Activated naive CD8-positive, alpha-beta T cell treated with anti-CD3 and anti-CD28 coated beads for 36 hours (primary cell): ENCODE measurements around the gene RHEBL1. TPM values are rescaled to one million over a fixed set of nuclear protein-coding genes. Genes with fewer than 3 reads are reported as not detected.

ENCODE experiments used
- DNase-seq: peaks from one replicate; pipeline ENCODE4 v3.0.0; 2021
- H3K27ac Mint-ChIP-seq: one replicate; pipeline ENCODE4 v1.8.0; 2022; ENCODE audit warnings: mild to moderate bottlenecking, moderate library complexity, mixed read lengths
- H3K27me3 Mint-ChIP-seq: one replicate; pipeline ENCODE4 v1.8.0; 2022; ENCODE audit warnings: mild to moderate bottlenecking, mixed read lengths
- H3K36me3 Mint-ChIP-seq: one replicate; pipeline ENCODE4 v1.8.0; 2021; ENCODE audit warnings: mild to moderate bottlenecking, mixed read lengths
- H3K4me1 Mint-ChIP-seq: one replicate; pipeline ENCODE4 v1.8.0; 2021; ENCODE audit warnings: mixed read lengths
- H3K4me3 Mint-ChIP-seq: one replicate; pipeline ENCODE4 v1.8.0; 2022; ENCODE audit warnings: mild to moderate bottlenecking, moderate library complexity, mixed read lengths
- H3K9me3 Mint-ChIP-seq: one replicate; pipeline ENCODE4 v1.8.0; 2022; ENCODE audit warnings: mixed read lengths
- total RNA-seq, 2 experiments: library from RNA; stranded (reverse); gene quantifications; one replicate each; pipeline ENCODE4 v1.2.3, GENCODE V29; 2021

RHEBL1 gene
- total RNA-seq, 2 experiments from 2014 or later, result 11.0 to 13.2 TPM

GRCh38 chr12:49051777-49052438, 17.9 kb downstream of the RHEBL1 start:
- Mint-ChIP-seq H3K4me1 (peaks cover 25% of the 10 kb centered on the region), H3K9me3 (no peaks in the 10 kb centered on the region), H3K27me3 (no peaks in the 10 kb centered on the region), H3K4me3 (no peak overlapping the region), H3K27ac (no peak overlapping the region), H3K36me3 (peaks cover 37% of the 10 kb centered on the region)
- no peak for DNase-seq

DNA sequence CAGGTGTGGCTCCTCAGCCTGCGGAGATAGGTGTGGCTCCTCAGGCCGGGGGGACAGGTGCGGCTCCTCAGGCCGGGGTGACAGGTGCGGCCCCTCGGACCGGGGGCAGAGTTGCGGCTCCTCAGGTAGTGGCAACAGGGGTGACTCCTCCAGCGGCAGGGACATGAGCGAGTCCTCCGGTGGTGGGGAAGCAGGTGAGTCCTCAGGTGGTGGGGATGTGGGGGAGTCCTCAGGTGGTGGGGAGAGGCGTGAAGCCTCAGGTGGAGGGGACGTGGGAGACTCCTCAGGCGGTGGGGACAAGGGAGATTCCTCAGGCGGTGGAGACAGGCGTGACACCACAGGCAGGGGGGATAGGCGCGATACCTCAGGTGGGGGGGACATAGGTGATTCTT, 18.4 kb downstream of the RHEBL1 start:
- Mint-ChIP-seq H3K4me1 (peaks cover 20% of the 10 kb centered on the region), H3K9me3 (no peaks in the 10 kb centered on the region), H3K27me3 (no peaks in the 10 kb centered on the region), H3K4me3 (no peak overlapping the region), H3K27ac (no peak overlapping the region), H3K36me3 (peaks cover 37% of the 10 kb centered on the region)
- no peak for DNase-seq

DNA sequence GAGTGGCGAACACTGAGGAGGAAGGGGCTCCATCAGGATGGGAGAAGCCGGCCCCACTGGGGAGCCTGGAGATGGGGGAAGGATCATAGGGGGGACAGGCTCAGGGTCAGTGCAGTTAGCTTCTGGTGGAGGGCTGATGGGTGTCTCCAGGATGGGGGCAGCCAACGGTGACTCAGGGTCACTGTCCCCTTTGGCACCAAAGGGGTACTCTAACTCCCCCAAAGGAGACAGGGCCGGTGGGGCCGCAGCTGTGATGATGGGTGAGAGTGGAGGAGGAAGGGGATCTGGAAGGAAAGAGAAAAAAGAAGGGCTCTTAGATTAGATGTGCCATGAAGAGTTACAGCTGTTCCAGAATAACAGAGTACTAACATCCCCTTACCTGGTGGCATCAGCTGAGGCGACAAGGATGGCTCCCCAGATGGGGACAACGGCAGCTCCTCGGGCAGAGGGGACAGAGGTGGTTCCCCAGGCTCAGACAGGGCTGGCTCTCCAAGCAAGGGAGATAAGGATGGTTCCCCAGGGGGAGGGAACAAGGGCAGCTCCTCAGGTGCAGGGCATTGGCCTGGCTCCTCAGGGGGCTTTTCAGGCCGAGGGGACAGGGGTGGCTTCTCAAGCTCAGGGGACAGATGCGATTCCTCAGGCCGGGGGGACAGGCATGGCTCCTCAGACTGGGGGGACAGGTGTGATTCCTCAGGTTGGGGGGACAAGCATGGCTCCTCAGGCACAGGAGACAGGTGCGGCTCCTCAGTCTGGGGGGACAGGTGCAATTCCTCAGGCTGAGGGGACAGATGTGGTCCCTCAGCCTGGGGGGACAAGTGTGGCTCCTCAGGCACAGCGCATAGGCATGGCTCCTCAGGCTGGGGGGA, 19.0 kb downstream of the RHEBL1 start:
- DNase-seq, result no peak
- no peak overlapping the region for H3K4me3 Mint-ChIP-seq
- no peaks in the 10 kb centered on the region for H3K27me3 Mint-ChIP-seq
- peaks cover 13% of the 10 kb centered on the region for H3K4me1 Mint-ChIP-seq
- no peak overlapping the region for H3K27ac Mint-ChIP-seq
- peaks cover 38% of the 10 kb centered on the region for H3K36me3 Mint-ChIP-seq
- H3K9me3 Mint-ChIP-seq, result no peaks in the 10 kb centered on the region

DNA sequence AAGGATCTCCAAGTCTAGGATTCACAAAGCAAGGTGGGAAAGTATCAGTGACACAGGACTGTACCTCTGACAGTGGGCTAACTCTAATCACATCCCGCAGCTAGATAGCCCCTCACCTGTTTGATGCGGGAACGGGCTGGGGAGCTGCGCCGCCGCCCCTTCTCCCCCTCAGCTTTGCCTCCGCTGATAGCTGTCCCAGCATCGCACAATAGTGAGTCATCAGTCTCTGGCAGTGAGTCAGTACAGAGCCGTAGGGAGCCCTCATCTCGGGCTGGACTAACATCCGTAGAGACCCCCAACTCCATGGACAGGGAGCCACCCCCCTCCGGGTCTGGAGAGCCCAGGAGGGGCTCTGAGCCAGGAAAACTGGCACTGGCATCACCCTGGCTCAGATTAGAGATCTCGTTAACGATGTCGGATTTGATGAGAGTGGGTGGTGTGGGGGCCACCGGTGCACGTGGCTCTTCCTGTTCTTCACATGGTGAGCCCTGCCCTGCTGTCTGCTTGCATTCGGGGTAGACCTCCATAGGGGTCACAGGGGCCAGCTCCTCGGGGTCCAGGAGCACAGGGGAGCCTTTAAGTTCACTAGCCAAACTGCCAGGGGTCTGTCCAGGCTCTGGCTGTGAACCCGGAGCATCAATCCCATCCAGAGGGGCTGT, 20.1 kb downstream of the RHEBL1 start:
- Mint-ChIP-seq H3K4me1 (peaks cover 3% of the 10 kb centered on the region), H3K4me3 (no peak overlapping the region), H3K27me3 (no peaks in the 10 kb centered on the region), H3K36me3 (peaks cover 39% of the 10 kb centered on the region), H3K9me3 (no peaks in the 10 kb centered on the region), H3K27ac (no peak overlapping the region)
- DNase-seq, result no peak

DNA sequence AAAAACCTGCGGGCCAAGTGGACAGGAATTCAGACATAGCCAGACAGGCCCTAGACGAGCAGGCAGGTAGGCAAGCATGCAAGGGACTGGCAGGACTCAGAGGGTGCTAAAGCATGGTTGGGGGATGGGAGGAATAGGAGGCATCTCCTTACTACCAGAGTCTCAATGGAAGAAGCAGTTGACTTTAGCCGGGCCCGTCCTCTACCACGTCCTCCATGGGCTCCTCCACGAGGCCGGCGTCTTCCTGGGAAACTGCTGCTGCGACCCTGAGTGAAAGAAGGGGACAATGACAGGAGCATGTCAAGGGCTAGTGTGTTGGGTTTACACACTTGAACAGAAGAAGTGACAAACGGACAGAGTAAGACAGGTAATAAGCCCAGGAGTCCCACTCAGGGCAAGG, 20.8 kb downstream of the RHEBL1 start:
- H3K4me1 Mint-ChIP-seq, result peaks cover 5% of the 10 kb centered on the region
- H3K27ac Mint-ChIP-seq, result no peak overlapping the region
- H3K4me3 Mint-ChIP-seq, result no peak overlapping the region
- no peaks in the 10 kb centered on the region for H3K27me3 Mint-ChIP-seq
- no peaks in the 10 kb centered on the region for H3K9me3 Mint-ChIP-seq
- peaks cover 44% of the 10 kb centered on the region for H3K36me3 Mint-ChIP-seq
- no peak for DNase-seq

- Mint-ChIP-seq H3K36me3 (peaks cover 35% of the 10 kb centered on the region), H3K4me3 (no peak overlapping the region), H3K27ac (peak overlapping the region; percentile 16), H3K4me1 (peaks cover 7% of the 10 kb centered on the region), H3K9me3 (no peaks in the 10 kb centered on the region), H3K27me3 (no peaks in the 10 kb centered on the region)
- DNase-seq, result no peak
These were observed 23.5 kb downstream of the RHEBL1 start for GRCh38 chr12:49046129-49046895.

DNA sequence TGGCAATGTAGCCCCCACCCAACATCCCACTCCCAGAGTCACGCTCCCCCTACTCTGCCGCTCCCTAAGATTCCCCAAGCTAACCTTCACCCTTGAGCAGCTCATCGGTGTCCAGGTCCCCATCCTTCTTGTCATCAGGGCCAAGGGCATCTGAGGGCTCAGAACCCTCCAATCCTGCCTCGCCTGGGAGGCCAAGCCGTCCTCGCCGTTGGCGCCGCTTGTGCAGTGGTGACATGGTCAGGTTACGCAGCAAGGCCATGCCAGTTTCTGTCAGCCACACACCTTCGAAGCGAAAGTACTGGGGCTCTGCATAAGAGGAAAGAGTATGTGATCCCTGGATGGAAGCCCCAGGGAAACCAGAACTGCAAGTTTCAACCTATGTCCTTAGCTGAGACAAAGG, 25.1 kb downstream of the RHEBL1 start:
- H3K27ac Mint-ChIP-seq, result no peak overlapping the region

GRCh38 chr12:49043856-49044258, 25.9 kb downstream of the RHEBL1 start:
- peaks cover 6% of the 10 kb centered on the region for H3K4me1 Mint-ChIP-seq
- peaks cover 29% of the 10 kb centered on the region for H3K36me3 Mint-ChIP-seq
- H3K27ac Mint-ChIP-seq, result no peak overlapping the region
- no peak overlapping the region for H3K4me3 Mint-ChIP-seq
- H3K27me3 Mint-ChIP-seq, result no peaks in the 10 kb centered on the region
- H3K9me3 Mint-ChIP-seq, result no peaks in the 10 kb centered on the region
- peak; percentile 78 for DNase-seq

More for the DNA sequence above, 25.1 kb downstream of the RHEBL1 start:
- H3K4me1 Mint-ChIP-seq, result peaks cover 6% of the 10 kb centered on the region
- no peak for DNase-seq
- H3K9me3 Mint-ChIP-seq, result no peaks in the 10 kb centered on the region
- H3K4me3 Mint-ChIP-seq, result no peak overlapping the region
- H3K27me3 Mint-ChIP-seq, result no peaks in the 10 kb centered on the region
- H3K36me3 Mint-ChIP-seq, result peaks cover 32% of the 10 kb centered on the region

DNA sequence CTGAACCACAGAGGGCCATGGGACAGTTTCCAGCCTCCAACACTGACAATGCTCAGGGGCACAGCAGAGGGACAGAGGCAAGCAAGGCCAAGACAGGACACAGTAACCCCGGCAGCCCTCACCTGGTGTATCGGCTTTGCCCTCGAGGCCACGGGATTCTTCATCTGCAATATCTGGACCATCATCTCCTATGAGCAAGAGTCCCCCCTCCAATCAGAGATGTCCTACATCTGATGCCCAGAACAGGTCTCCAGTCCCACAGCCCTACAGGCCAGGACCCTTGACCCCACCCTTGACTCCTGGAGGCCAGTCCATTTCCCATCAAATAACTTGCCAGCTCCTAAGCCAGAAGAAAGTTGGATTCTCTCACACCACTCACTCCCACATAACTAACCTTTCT, 26.5 kb downstream of the RHEBL1 start:
- Mint-ChIP-seq H3K4me3 (no peak overlapping the region), H3K4me1 (peaks cover 6% of the 10 kb centered on the region), H3K27ac (no peak overlapping the region), H3K36me3 (peaks cover 28% of the 10 kb centered on the region), H3K9me3 (no peaks in the 10 kb centered on the region), H3K27me3 (no peaks in the 10 kb centered on the region)
- DNase-seq, result no peak

DNA sequence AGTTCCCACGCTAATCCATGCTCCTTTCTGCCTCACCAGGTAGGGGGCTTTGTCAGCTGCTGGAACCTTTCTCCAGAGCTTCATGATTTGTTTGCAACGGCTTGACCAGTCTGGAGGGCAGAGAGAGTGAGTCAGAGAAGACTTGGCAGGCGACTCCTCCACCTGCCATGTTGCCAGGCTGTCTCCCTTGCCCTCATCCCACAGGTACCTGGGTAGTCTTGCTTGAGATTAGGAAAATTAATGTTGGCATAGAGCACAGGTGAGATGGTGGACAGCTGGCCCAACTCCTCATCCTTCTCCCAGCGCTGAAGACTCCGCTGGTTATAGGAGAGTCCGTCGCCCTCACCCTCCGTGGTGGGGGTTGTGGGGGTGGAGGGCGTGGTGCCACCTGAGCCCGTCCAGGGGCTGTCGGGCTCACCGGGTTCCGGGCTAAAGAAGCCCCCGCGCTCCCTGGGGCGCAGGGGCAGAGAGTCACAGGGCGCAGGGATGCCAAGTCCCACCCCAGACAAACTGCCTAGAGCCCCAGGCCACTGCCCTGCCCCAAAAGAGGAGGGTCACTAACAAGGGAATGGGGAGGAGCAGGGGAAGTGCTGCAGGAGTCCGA, 27.8 kb downstream of the RHEBL1 start:
- H3K27ac Mint-ChIP-seq, result peak overlapping the region; percentile 16
- H3K4me3 Mint-ChIP-seq, result no peak overlapping the region
- peaks cover 6% of the 10 kb centered on the region for H3K4me1 Mint-ChIP-seq
- DNase-seq, result no peak
- H3K27me3 Mint-ChIP-seq, result no peaks in the 10 kb centered on the region
- no peaks in the 10 kb centered on the region for H3K9me3 Mint-ChIP-seq
- peaks cover 25% of the 10 kb centered on the region for H3K36me3 Mint-ChIP-seq

DNA sequence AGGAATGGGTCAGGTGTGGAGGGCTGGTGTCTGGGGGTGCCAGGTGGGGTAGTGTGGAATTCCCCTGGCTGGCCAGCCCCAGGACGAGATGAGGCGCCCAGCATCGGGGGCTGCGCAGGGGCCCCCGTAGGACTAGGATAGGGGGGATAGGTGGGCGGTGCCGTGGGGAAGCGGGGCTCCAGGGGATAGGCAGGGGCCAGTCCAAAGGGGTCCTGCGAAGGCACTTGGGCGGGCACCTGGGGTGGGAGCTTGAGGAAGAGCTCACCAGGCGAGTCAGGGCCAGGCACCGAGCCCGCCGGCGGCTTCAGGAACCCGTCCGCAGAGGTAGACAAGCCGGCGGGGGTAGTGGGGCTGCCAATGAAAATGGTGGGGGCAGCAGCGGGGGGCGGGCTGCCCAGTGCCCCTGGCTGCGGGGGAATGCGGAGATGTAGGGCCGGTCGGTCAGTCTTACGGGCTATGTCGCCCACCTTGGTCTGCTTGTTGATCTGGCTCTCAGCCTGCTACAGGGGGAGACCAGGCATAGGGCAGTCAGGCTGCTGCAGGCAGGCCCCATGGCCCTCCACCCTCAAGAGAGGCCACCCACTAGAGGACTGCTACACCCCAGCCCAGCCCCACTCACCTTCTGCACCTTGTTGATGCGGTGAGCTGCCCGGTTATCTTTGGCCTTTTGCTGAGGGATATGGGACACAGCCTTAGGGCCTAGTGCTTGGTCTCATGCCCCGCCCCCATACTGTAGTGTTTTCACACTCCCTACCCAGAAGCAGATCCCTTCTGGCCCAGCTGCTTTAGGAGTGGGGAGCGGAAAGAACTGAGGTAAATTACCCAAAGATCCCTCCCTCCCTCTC, 28.5 kb downstream of the RHEBL1 start:
- no peak overlapping the region for H3K27ac Mint-ChIP-seq

DNA sequence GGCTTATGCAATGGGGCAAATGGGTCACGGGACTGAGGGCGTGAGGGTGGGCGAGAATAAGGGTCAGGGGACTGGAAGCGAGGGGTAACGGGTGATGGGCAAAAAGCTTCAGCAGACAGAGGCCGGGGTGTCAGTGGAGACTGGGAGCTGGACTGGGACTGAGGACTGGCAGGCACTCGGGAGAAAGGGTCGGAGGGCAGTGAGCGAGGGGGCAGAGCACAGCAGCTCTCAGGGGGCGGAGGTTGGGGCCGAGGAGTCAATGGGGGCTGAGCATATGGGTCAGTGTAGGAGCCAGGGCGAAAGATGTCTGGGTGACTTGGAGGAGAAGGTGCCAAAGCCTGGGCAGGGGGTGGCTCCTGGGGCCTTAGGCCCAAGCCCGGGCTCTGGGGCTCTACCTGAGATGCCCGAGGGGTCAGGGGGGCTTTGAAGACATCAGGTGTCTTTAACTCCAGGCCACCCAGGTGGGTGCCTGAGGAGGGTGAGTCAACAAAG, 29.4 kb downstream of the RHEBL1 start:
- Mint-ChIP-seq H3K36me3 (peaks cover 16% of the 10 kb centered on the region), H3K4me1 (peaks cover 6% of the 10 kb centered on the region), H3K27me3 (no peaks in the 10 kb centered on the region), H3K9me3 (no peaks in the 10 kb centered on the region), H3K27ac (no peak overlapping the region), H3K4me3 (no peak overlapping the region)
- DNase-seq, result no peak

More for the DNA sequence above, 28.5 kb downstream of the RHEBL1 start:
- no peaks in the 10 kb centered on the region for H3K27me3 Mint-ChIP-seq
- DNase-seq, result no peak
- H3K9me3 Mint-ChIP-seq, result no peaks in the 10 kb centered on the region
- H3K36me3 Mint-ChIP-seq, result peaks cover 24% of the 10 kb centered on the region
- H3K4me3 Mint-ChIP-seq, result no peak overlapping the region
- peaks cover 6% of the 10 kb centered on the region for H3K4me1 Mint-ChIP-seq

- no peaks in the 10 kb centered on the region for H3K9me3 Mint-ChIP-seq
- H3K27ac Mint-ChIP-seq, result no peak overlapping the region
- no peak overlapping the region for H3K4me3 Mint-ChIP-seq
- peaks cover 6% of the 10 kb centered on the region for H3K4me1 Mint-ChIP-seq
- DNase-seq, result no peak
- H3K27me3 Mint-ChIP-seq, result no peaks in the 10 kb centered on the region
- peaks cover 14% of the 10 kb centered on the region for H3K36me3 Mint-ChIP-seq
These were observed 30.1 kb downstream of the RHEBL1 start for GRCh38 chr12:49039421-49040363.
